GM19351 (cell line): ENCODE results near the gene COL1A2.

Experiments used
- ATAC-seq: cut with Tn5 transposase; IDR thresholded peaks from one replicate; pipeline ENCODE4 v1.9.1; 2021; ENCODE audit warnings: mild to moderate bottlenecking, moderate library complexity; ENCODE audit not compliant: unreplicated experiment

Gene COL1A2

DNA sequence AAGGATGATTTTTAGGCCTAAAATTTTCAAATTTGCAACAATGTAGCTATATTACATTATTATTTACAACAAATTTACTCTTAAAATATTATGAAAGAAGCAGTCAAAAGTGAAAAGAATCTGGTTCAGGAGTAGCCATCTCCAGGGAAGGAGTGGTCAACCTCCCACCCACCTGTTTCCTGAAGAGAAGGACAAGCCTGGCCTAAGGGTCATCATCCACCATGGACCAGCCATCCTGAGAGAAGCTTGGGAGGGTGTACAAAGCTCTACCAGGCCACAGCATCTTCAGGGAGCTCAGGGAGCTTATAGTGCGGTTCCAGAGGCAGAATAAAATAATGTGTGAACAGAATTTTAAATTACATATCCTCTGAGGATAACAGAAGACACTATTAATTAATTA lies 38.1 kb downstream of the COL1A2 start:
- ATAC-seq = no peak

DNA sequence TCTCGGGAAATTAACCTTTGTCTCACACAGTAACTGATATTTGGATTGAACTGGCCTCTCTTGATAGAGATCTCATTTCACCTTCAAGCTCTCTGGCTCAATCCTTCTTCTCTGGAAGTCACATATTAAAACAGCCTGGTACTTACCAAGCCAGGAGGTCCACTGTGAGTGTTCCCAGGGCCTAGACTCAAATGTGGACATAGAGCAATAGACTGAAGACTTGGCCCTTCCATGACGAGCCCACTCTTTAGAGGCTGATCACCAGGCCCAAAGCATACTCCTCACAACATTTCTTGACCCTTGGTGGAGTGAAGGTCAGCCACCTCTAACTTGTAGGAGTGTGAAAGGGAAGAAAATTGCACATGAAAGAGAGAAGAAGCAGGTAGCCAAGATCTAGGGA lies 38.5 kb downstream of the COL1A2 start:
- ATAC-seq = no peak

DNA sequence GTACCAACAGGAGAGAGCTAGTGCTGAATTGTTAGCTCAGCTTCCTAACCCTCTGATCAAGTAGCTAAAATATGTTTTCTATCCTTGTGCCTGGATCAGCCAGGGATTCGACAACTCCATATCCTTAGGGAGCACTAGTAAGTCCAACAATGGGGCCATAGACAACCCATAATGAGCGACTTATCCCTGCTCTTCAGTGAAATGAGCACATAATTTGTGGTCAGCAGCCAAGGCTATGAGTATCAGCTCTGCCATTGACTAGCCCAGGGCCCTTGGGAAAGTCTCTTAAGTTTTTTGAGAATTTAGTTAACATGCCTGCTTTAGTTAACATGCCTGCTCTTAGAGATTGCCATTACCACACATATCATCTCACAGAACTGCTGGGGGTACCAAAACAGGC lies 39.3 kb downstream of the COL1A2 start:
- ATAC-seq = no peak

GRCh38 chr7:94436018-94436604 lies 41.4 kb downstream of the COL1A2 start:
- peak; percentile 96 for ATAC-seq

- no peak for ATAC-seq
Observed at GRCh38 chr7:94436700-94437099, 42.0 kb downstream of the COL1A2 start.

GRCh38 chr7:94439893-94440381 lies 45.2 kb downstream of the COL1A2 start:
- ATAC-seq = no peak

GRCh38 chr7:94440451-94441039 lies 45.9 kb downstream of the COL1A2 start:
- ATAC-seq = no peak

DNA sequence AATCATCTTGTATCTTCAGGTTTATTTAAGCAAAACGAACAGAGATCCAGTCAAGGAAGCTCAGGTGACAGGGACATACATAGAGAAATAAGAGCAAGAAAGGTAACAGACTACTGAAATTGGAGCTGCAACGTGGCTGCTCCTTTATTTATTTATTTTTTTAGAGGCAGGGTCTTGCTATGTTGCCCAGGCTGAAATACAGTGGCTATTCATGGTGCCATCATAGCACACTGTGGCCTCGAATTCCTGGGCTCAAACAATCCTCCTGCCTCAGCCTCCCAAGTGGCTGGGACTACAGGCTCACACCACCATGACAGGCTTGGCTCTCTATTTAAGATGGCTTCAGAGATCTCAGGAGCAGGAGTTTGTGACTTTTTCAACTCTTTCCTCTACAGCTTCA lies 46.4 kb downstream of the COL1A2 start:
- ATAC-seq = no peak

DNA sequence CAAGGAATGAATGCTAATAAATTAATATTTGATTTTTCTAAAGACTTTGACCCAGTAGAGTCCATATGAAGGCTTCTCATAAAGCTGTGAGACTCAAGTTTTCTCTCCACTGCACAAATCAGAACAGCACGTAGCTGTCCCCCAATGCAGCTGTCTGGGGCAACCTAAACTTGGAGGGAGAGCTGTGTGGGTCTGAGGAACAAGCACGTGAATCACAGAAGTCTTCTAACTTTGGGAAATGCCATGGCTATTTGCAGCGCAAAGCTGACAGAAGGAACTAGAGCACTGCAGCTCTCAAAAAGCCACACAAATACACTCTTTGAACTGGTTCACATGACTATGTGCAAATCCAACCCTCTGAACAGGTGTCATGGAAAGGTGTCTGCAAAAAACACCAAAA lies 47.9 kb downstream of the COL1A2 start:
- ATAC-seq = no peak

DNA sequence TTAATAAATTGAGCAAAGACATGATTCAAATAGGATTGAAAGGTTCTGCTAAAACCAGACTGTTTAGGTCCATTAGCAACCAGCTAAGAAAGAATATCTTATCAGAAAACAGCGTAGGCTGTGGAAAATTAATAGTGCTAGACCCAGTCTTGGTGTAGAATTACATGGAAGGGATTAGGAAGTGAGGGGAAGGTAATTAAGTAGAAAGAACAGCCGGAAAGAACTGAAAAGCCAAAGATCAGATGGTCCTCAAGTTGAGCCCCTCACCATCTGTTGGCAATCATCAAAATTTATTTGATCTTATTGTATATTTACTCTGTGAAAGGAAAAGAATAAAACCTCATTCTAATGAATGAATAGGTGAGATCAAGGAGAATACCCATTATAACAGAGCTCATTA lies 50.1 kb downstream of the COL1A2 start:
- ATAC-seq = no peak

- no peak for ATAC-seq
Observed at GRCh38 chr7:94445696-94446194, 51.0 kb downstream of the COL1A2 start.

GRCh38 chr7:94446308-94446707 lies 51.6 kb downstream of the COL1A2 start:
- no peak for ATAC-seq

DNA sequence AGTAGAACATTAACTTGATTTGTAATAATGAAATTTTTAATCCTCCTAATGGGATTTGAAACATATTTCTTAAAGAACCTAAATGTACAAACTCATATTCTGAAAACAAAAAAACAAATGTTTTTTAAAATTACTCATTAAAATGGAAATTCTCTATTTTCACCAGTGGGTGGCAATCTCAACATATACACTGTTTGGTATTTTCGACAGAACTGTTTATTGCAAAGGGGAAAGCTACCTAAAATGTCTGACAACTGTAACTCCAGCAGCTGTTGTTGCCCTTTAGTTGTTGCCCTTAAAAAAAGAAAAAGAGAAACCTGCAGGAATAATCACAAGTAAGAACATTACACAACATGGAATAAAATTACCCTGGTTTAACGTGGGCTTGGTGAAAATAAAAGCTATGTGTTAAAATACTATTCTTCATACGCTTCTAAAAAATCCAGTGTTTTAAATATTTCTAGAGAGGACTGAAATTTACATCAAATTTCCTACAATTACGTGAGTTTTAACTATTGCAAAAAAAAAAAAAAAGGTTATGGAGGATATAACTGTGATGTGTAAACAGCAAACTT lies 54.5 kb downstream of the COL1A2 start:
- peak; percentile 76 for ATAC-seq

GRCh38 chr7:94450044-94450697 lies 55.5 kb downstream of the COL1A2 start:
- no peak for ATAC-seq

GRCh38 chr7:94451187-94451586 lies 56.5 kb downstream of the COL1A2 start:
- ATAC-seq = no peak

- ATAC-seq = no peak
Observed at GRCh38 chr7:94452239-94452638, 57.5 kb downstream of the COL1A2 start.

GRCh38 chr7:94453898-94454297 lies 59.2 kb downstream of the COL1A2 start:
- no peak for ATAC-seq

GRCh38 chr7:94458041-94458440 lies 63.3 kb downstream of the COL1A2 start:
- no peak for ATAC-seq

DNA sequence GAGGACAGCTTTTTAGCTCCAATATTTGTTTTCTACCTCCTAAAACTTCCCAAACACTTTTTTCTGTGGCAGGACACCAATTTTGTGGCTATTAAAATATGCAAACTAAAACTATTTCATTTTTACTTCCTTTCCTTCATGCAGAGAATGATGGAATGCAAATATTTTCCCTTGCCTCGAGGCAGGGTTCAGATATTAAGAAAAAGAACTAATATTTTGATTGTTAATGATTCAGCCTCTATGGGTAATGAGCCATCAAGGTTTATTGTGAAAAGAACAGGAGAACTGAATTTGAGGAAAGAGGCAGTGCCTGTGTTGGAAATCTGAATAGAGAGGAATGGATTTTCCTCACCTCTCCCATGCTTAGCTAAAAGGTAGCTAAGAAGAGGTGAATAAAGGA lies 71.8 kb downstream of the COL1A2 start:
- ATAC-seq = no peak

DNA sequence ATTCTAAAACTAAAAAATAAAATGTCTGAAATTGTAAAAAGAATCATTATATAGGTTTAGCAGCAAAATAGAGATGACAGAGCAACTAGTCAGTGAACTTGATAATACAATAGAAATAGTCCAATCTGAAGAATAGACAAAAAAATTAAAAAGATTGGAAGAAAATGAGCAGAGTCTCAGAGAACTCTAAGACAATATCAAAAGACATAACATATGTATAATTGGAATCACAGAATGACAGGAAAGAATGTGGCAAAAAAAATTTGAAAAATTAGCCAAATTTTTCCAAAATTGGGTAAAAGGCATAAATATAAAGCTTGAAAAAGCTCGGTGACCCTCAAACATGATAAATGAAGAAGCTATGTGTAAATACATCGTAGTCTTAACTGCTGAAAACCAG lies 76.9 kb downstream of the COL1A2 start:
- ATAC-seq = no peak

GRCh38 chr7:94472608-94473007 lies 77.9 kb downstream of the COL1A2 start:
- no peak for ATAC-seq
